ENCODE data around the gene MYO16. TPM values are rescaled to one million over a fixed set of nuclear protein-coding genes. Genes with fewer than 3 reads are reported as not detected.

Gene MYO16
- total and polyA plus RNA-seq, 9 donors = 12.1 to 29.7 (median 16.4) TPM

GRCh38 chr13:109256866-109257760, 627.7 kb downstream of the MYO16 start:
- no peaks in the 10 kb centered on the region for H3K27me3 ChIP-seq (ENCODE audit: control insufficient read depth, insufficient read depth, low read length)
- H3K9me3 ChIP-seq (replicated peaks; ENCODE audit: control insufficient read depth, low read depth, low read length) = no peaks in the 10 kb centered on the region
- no peaks in the 10 kb centered on the region for H3K36me3 ChIP-seq (ENCODE audit: control insufficient read depth, insufficient read depth, low read length)
- no peak overlapping the region for H3K4me3 ChIP-seq (ENCODE audit: low read length)
- no peaks in the 10 kb centered on the region for H3K4me1 ChIP-seq (ENCODE audit: control insufficient read depth, insufficient read depth, low read length)
- WGBS (ENCODE audit: insufficient coverage) = no CpG with 5 or more reads among the region's 3 CpGs
- H3K27ac ChIP-seq (ENCODE audit: low read length) = no peak overlapping the region
- no peak for DNase-seq

Data from muscle of leg (tissue), 11 donors.